Thymus (tissue), 11 donors: ENCODE data around the gene IL3. TPM values are rescaled to one million over a fixed set of nuclear protein-coding genes. Genes with fewer than 3 reads are reported as not detected.

Source experiments
- DNase-seq, 9 donors: peaks; one replicate each; pipeline ENCODE4 v3.0.0-alpha.2; 2013; ENCODE audit warnings: low spot score in 9 of 9, low read depth in 6 of 9, missing footprints in 1 of 9
- H3K27ac ChIP-seq, 2 donors: one replicate each; pipeline ENCODE4 v1.5.1; 2013; ENCODE audit warnings: control low read depth in 1 of 2, low read depth in 1 of 2, low read length in 1 of 2, mild to moderate bottlenecking in 1 of 2, moderate library complexity in 1 of 2
- H3K27me3 ChIP-seq, 2 donors: one replicate each; pipeline ENCODE4 v1.5.1; 2013; ENCODE audit warnings: low read length in 1 of 2; ENCODE audit not compliant: control insufficient read depth in 2 of 2, insufficient read depth in 1 of 2
- H3K36me3 ChIP-seq, 2 donors: one replicate each; pipeline ENCODE4 v1.5.1; 2013; ENCODE audit warnings: low read length in 1 of 2, mild to moderate bottlenecking in 1 of 2, moderate library complexity in 1 of 2; ENCODE audit not compliant: control insufficient read depth in 2 of 2, insufficient read depth in 2 of 2
- H3K4me1 ChIP-seq, 2 donors: one replicate each; pipeline ENCODE4 v1.5.1; 2013; ENCODE audit warnings: low read length in 2 of 2; ENCODE audit not compliant: control insufficient read depth in 2 of 2, insufficient read depth in 2 of 2
- H3K4me3 ChIP-seq, 2 donors: one replicate each; pipeline ENCODE4 v1.5.1; 2013; ENCODE audit warnings: low read length in 2 of 2, control low read depth in 1 of 2, mild to moderate bottlenecking in 1 of 2
- H3K9me3 ChIP-seq, 2 donors: one replicate each; pipeline ENCODE4 v1.5.1; 2013; ENCODE audit warnings: low read length in 1 of 2, mild to moderate bottlenecking in 1 of 2; ENCODE audit not compliant: control insufficient read depth in 2 of 2, insufficient read depth in 1 of 2
- WGBS: extraction: QIAGEN DNeasy Blood & Tissue Kit; methylation state at CpG from one replicate; pipeline ENCODE4 v1.1.7; 2013; 5-methylcytosine and 5-hydroxymethylcytosine counted together
- polyA plus RNA-seq: library from polyadenylated mRNA; stranded (reverse); fragments of 200-250 nt; gene quantifications from one replicate; pipeline ENCODE4 v1.2.3, GENCODE V29; 2013
- total RNA-seq: library from RNA; stranded (reverse); fragments of 120-200 nt; gene quantifications from one replicate; pipeline ENCODE4 v1.2.4, GENCODE V29; 2013
- donor health status: healthy.

Gene IL3
- total and polyA plus RNA-seq, 2 donors: 0.34 TPM; not detected in 1

DNA sequence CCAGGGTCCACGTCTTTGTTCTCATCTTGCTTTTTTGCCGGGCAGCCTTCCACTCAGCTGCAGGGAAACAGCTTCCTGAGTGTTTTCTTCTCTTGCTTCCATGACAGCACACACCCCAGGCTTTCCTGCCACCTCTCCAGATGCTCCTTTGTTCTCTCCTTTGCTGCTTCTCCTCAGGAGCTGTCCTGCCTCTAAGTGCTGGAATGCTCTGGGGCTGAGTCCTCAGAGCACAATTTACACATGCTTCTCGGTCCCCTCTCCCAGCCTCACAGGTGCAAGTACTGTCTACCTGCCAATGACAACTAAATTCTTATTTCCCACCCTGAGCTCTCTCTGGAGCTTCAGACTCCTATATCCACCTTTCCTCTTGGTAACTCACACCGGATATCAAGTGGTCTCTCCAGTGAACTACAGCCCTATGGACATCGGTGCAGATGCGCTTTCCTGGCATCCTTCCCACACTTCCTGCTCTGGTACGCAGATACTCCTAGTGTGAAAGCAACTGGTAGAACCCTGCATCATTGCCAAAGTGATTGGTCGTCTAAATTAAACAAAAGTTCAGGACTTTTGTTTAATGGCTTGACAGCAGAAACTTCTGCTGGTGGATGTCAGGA, 35.6 kb upstream of the IL3 start:
- Histone ChIP-seq H3K4me1 (peaks cover 6 to 10% of the 10 kb centered on the region in 2 donors), H3K27me3 (no peaks in the 10 kb centered on the region), H3K36me3 (no peaks in the 10 kb centered on the region), H3K4me3 (no peak overlapping the region), H3K27ac (no peak overlapping the region), H3K9me3 (no peaks in the 10 kb centered on the region)
- no peak for DNase-seq
- 83% methylated on average over 8 of the region's 8 CpGs for WGBS

DNA sequence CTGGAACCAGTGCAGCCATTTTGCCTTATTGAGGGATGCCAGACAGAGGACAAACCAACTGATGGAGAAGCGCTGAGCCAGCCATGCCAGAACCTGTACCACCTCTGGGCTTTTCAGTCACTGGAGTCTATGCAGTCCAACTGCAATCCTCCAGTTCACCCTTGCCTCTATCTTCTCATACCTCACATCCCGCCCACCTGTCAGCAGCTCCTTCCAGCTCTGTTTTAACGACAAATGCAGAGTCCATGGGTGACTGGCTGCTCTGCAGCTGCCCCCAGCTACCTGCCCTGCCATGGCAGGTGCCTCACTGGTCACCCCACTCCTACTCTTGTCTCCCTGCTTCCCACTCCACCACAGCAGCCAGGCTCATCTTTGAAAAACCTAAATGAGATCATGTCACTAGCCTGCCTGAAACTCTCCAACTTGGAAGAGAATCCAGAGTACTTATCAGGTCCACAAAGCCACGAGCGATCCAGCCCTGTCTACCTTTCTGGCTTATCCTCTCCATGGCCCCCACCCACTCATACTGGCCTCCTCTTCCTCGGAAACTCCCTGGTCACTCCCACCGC, 35.0 kb upstream of the IL3 start:
- no peak for DNase-seq

DNA sequence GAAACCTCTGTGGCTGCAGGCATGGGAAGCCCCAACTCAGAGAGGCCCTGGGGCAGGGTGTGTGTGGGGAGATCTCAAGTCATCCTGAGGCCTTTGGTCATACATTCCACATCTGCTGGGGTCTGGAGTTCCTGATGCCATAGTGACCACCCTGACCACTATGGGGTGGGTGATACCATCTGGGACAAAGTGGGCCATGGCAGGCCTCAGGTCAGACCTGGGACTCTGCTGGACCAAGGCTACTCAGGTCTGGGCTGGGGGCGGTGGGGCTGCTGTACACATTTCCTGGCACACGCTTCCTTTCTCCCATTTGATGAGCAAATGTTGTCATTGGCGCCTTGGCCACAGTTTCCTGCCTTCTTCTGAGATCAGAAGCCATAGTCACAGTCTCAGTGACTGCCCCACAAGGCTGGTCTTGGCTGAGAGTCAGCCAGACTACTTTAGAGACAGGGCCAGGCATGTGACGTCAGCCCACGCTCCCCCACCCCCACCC, 33.9 kb upstream of the IL3 start:
- 70% methylated on average over 5 of the region's 5 CpGs for WGBS
- H3K4me3 ChIP-seq: no peak overlapping the region
- H3K4me1 ChIP-seq: no peaks in the 10 kb centered on the region
- no peaks in the 10 kb centered on the region for H3K9me3 ChIP-seq
- H3K27me3 ChIP-seq: no peaks in the 10 kb centered on the region
- H3K27ac ChIP-seq: no peak overlapping the region
- no peaks in the 10 kb centered on the region for H3K36me3 ChIP-seq
- DNase-seq: no peak

More for the DNA sequence above, 35.0 kb upstream of the IL3 start:
- Histone ChIP-seq H3K27ac (no peak overlapping the region), H3K4me3 (no peak overlapping the region), H3K4me1 (peaks cover under 1 to 4% of the 10 kb centered on the region in 2 donors), H3K36me3 (no peaks in the 10 kb centered on the region), H3K27me3 (no peaks in the 10 kb centered on the region), H3K9me3 (no peaks in the 10 kb centered on the region)
- 94% methylated on average over 7 of the region's 7 CpGs for WGBS

DNA sequence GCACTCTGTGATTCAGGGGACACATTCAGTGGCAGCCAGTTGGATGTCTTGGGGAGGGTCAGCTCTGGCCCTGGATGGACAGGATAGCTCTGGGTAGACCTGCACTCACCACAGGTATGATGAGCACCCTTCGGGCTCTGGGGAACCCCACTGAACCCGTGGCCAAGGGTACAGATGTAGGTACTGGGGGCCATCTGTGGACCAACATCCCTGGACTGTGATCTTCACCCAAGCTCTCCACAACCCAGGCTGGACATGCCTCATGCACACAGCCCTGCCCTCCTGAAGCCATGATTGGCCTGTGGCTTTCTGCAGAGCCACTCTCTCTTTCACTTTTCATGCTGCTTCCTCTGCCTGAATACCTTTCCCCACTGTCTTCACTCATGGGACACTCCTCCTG, 33.4 kb upstream of the IL3 start:
- Histone ChIP-seq H3K27ac (no peak overlapping the region), H3K4me3 (no peak overlapping the region), H3K36me3 (no peaks in the 10 kb centered on the region), H3K4me1 (no peaks in the 10 kb centered on the region), H3K27me3 (no peaks in the 10 kb centered on the region), H3K9me3 (no peaks in the 10 kb centered on the region)
- DNase-seq: no peak
- 97% methylated on average over 2 of the region's 2 CpGs for WGBS

DNA sequence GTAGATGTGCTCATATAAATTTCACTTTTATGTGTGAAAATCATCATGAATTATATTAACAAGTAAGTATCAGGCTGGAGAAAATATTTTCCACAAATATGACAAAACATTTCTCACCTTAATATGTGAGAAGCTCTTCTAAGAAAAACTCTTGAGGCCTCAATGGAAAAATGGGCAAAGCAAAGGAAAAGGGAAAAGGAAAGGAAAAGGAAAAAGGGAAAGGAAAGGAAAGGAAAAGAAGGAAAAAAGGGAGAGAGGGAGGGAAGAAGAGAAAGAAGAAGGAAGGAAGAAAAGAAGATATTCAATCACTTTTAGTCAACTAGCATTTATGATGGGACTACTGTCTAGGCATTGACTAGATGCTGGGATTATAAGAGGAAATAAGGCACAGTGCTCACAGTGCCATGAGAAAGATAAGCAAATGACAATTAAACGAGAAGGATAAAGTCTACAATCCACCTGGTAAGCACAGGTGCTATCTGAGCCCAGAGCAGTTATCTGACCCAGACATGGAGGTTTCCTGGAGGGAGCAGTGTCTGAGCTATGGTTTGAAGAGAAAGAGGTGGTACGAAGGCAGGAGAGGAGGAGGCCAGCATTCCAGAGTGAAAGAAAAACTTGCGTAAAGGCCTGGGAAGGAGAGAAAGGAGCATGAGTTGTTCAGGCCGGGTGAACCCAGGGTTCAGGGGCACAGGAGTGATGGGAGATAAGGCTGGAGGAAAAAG, 30.7 kb upstream of the IL3 start:
- no peaks in the 10 kb centered on the region for H3K27me3 ChIP-seq
- no peak overlapping the region for H3K27ac ChIP-seq
- no peak for DNase-seq
- WGBS: 93% methylated on average over 4 of the region's 4 CpGs
- H3K9me3 ChIP-seq: no peaks in the 10 kb centered on the region
- H3K4me1 ChIP-seq: no peaks in the 10 kb centered on the region
- H3K36me3 ChIP-seq: no peaks in the 10 kb centered on the region
- no peak overlapping the region for H3K4me3 ChIP-seq

DNA sequence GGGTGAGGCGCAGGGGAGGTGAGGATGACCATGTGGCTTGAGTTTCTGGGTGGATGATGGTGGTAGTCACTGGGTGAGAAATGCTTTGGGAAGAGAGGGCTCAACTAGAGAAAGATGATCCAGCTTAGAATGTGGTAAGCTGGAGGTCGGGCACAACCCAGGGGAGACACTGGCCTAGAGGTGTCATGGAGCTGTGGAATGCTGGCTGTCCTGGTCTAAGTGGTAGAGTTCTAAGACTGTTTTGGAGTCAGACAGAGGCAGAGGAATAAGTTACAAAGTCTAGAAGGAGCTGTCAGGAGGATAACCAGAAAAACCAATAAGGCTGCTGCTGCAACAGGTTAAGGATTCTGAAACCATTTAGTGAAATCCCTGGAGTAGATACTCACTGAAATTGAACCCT, 29.8 kb upstream of the IL3 start:
- 96% methylated on average over 2 of the region's 2 CpGs for WGBS

DNA sequence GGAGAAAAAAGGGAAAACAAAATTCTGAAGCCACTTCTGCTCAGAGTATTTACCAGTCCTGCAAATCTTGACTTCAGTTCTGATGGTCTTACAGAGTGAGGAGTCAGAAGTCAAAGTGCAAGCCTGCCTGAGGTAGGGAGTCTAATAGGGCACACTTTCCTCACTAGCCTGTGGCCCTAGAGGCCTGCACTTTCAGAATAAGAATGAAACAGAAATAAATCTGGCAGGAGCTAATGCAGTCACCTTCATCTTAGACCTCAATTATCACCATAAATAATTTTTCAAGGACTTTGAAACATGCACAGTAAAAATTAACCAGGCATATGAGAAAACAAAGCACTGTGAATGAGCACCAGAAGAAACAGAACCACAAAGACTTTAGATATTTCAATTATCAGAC, 28.3 kb upstream of the IL3 start:
- H3K36me3 ChIP-seq: no peaks in the 10 kb centered on the region
- no peaks in the 10 kb centered on the region for H3K27me3 ChIP-seq
- H3K4me1 ChIP-seq: no peaks in the 10 kb centered on the region
- no peak for DNase-seq
- H3K4me3 ChIP-seq: no peak overlapping the region
- H3K9me3 ChIP-seq: no peaks in the 10 kb centered on the region
- no peak overlapping the region for H3K27ac ChIP-seq

More for the DNA sequence above, 29.8 kb upstream of the IL3 start:
- H3K27ac ChIP-seq: no peak overlapping the region
- no peak for DNase-seq
- H3K9me3 ChIP-seq: no peaks in the 10 kb centered on the region
- H3K4me3 ChIP-seq: no peak overlapping the region
- H3K4me1 ChIP-seq: no peaks in the 10 kb centered on the region
- no peaks in the 10 kb centered on the region for H3K36me3 ChIP-seq
- no peaks in the 10 kb centered on the region for H3K27me3 ChIP-seq

DNA sequence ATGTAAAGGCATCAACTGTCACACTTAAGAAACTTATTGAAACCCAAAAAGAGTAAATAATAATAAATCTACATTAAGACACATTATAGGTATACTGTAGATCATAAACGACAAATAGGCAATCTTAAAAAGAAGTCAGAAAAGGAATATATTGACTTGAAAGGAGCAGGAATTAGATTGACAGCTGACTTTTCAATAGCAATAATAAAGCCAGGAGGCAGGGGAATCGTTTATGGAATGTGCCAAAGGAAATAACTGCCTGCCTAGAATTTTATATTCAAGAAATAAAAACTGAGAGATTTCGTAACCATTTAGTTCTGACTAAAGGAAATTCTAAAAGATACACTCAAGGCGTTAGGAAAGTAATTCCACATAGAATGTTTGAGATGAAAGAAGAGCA, 27.3 kb upstream of the IL3 start:
- H3K27ac ChIP-seq: no peak overlapping the region
- H3K36me3 ChIP-seq: no peaks in the 10 kb centered on the region
- H3K4me1 ChIP-seq: no peaks in the 10 kb centered on the region
- no peak for DNase-seq
- 72% methylated on average over 4 of the region's 4 CpGs for WGBS
- H3K4me3 ChIP-seq: no peak overlapping the region
- H3K9me3 ChIP-seq: no peaks in the 10 kb centered on the region
- no peaks in the 10 kb centered on the region for H3K27me3 ChIP-seq

DNA sequence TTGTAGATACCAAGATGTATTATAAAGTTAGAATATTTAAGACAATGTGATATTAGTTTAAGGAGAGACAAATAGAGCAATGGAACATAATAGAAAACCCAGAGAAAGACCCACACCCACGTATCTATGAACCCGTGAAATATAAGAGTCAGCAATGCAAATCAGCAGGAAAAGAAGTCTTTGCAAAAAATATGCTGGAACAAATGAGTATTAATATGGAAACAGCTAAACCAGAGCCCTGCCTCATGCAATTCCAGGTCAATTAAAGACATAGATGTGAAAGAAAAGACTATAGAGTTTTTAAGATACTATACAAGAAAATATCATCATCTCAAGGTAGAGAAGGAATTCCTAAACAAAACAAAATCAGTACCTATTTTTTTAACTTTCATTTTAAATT, 23.1 kb upstream of the IL3 start:
- no peaks in the 10 kb centered on the region for H3K9me3 ChIP-seq
- H3K27me3 ChIP-seq: no peaks in the 10 kb centered on the region
- H3K4me1 ChIP-seq: no peaks in the 10 kb centered on the region
- WGBS: 85% methylated on average over 2 of the region's 2 CpGs
- H3K4me3 ChIP-seq: no peak overlapping the region
- no peak for DNase-seq
- H3K36me3 ChIP-seq: no peaks in the 10 kb centered on the region
- no peak overlapping the region for H3K27ac ChIP-seq
